Peyer's patch (tissue), 4 donors: ENCODE data around the gene MRLN. TPM values are rescaled to one million over a fixed set of nuclear protein-coding genes. Genes with fewer than 3 reads are reported as not detected.

Experiments
- DNase-seq, 3 donors: peaks; one replicate each; pipeline ENCODE4 v3.0.0-alpha.2; 2017 to 2019
- H3K27ac ChIP-seq, 4 donors: fragments of 200-600 bp; sonication (generic); one replicate each; pipeline ENCODE4 v1.5.1; 2016 to 2019
- H3K27me3 ChIP-seq, 2 donors: fragments of 200-600 bp; sonication (generic); one replicate each; pipeline ENCODE4 v1.5.1; 2019
- H3K36me3 ChIP-seq, 3 donors: fragments of 200-600 bp; sonication (generic); one replicate each; pipeline ENCODE4 v1.5.1; 2016 to 2019
- H3K4me1 ChIP-seq, 4 donors: fragments of 200-600 bp; sonication (generic); one replicate each; pipeline ENCODE4 v1.5.1; 2016 to 2019
- H3K4me3 ChIP-seq, 4 donors: fragments of 200-600 bp; sonication (generic); 1 replicate in 3 of 4; 2 replicates in 1 of 4; pipeline ENCODE4 v1.5.1; 2016 to 2019; ENCODE audit warnings: mild to moderate bottlenecking in 1 of 4
- H3K9me3 ChIP-seq, 4 donors: fragments of 200-600 bp; sonication (generic); one replicate each; pipeline ENCODE4 v1.5.1; 2016 to 2019; ENCODE audit warnings: mild to moderate bottlenecking in 1 of 4
- POLR2A ChIP-seq, 2 donors: fragments of 450-650 bp; IDR thresholded peaks; one replicate each; pipeline ENCODE4 v1.5.1; 2017; ENCODE audit warnings: antibody characterized with exemption in 2 of 2, mild to moderate bottlenecking in 2 of 2, moderate library complexity in 2 of 2
- total RNA-seq, 4 donors: library from RNA; depleted of rRNA; stranded (reverse); fragments of >200 nt; gene quantifications; one replicate each; pipeline ENCODE4 v1.1.0, GENCODE V29; 2016
- TF ChIP-seq, protein P1 (sequence below), 6 experiments: fragments of 450-650 bp in 4 of 6; fragments of 200-600 bp in 2 of 6; sonication (generic) in 1 of 6; IDR thresholded peaks; one replicate each; pipeline ENCODE4 v1.5.1; 2017 to 2019; ENCODE audit warnings: antibody characterized with exemption in 6 of 6, mild to moderate bottlenecking in 3 of 6, moderate library complexity in 1 of 6

MRLN gene
- total RNA-seq, 4 donors from 2014 or later: not detected

GRCh38 chr10:59770689-59771088 lies 17.4 kb upstream of the MRLN start:
- Histone ChIP-seq H3K4me3 (no peak overlapping the region), H3K4me1 (no peaks in the 10 kb centered on the region), H3K36me3 (no peaks in the 10 kb centered on the region), H3K27ac (no peak overlapping the region), H3K27me3 (no peaks in the 10 kb centered on the region), H3K9me3 (no peaks in the 10 kb centered on the region)
- no peak for DNase-seq
- TF ChIP-seq, protein P1, sequence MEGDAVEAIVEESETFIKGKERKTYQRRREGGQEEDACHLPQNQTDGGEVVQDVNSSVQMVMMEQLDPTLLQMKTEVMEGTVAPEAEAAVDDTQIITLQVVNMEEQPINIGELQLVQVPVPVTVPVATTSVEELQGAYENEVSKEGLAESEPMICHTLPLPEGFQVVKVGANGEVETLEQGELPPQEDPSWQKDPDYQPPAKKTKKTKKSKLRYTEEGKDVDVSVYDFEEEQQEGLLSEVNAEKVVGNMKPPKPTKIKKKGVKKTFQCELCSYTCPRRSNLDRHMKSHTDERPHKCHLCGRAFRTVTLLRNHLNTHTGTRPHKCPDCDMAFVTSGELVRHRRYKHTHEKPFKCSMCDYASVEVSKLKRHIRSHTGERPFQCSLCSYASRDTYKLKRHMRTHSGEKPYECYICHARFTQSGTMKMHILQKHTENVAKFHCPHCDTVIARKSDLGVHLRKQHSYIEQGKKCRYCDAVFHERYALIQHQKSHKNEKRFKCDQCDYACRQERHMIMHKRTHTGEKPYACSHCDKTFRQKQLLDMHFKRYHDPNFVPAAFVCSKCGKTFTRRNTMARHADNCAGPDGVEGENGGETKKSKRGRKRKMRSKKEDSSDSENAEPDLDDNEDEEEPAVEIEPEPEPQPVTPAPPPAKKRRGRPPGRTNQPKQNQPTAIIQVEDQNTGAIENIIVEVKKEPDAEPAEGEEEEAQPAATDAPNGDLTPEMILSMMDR (IDR thresholded peaks at IDR 0.05): no peak
- TF ChIP-seq POLR2A (IDR thresholded peaks at IDR 0.05): no peak

DNA sequence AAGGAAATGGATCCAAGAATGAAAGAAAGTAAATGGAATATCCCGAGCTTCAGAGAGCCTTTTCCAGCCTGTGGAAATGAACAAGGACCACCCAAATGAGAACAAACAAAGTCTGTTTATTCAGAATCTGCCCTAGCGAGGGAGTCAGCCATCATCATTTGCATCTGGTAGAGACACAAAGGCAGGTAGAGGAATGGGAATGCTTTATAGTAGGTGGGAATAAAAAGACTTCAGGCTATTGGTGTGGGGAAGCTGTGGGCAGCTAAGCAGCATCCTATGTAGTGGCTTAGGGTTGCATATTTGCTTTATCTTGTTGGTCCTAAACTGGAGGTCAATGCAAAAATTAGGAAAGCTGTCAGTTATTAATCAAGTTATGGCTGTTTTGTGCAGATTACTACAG lies 9.2 kb upstream of the MRLN start:
- no peaks in the 10 kb centered on the region for H3K36me3 ChIP-seq
- no peak overlapping the region for H3K4me3 ChIP-seq
- H3K27ac ChIP-seq: no peak overlapping the region
- no peaks in the 10 kb centered on the region for H3K27me3 ChIP-seq
- TF ChIP-seq, protein P1 (IDR thresholded peaks at IDR 0.05): no peak
- TF ChIP-seq POLR2A (IDR thresholded peaks at IDR 0.05): no peak
- no peaks in the 10 kb centered on the region for H3K9me3 ChIP-seq
- no peak for DNase-seq
- H3K4me1 ChIP-seq: no peaks in the 10 kb centered on the region

DNA sequence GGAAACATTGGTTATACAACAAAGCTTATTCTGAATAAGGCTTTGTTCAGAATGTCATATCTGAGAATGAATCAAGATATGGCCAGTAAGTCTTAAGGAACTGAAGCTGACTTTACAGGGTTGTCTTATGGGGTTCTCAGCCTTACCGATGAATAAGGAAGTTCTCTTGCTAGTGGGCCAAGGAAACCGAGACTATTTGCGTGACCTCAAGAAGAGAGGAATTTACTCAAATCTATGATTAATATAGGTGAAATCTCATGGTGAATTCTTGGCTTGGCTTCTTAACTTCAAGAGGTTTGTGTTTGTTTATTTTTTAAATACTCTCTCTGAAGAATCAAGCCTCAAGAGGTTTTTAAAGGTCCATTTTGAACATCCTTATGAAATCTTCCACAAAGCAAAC lies 4.7 kb upstream of the MRLN start:
- no peaks in the 10 kb centered on the region for H3K27me3 ChIP-seq
- no peaks in the 10 kb centered on the region for H3K36me3 ChIP-seq
- H3K4me3 ChIP-seq: no peak overlapping the region
- DNase-seq: no peak
- no peaks in the 10 kb centered on the region for H3K9me3 ChIP-seq
- TF ChIP-seq POLR2A (IDR thresholded peaks at IDR 0.05): no peak
- TF ChIP-seq, protein P1 (IDR thresholded peaks at IDR 0.05): no peak
- H3K27ac ChIP-seq: no peak overlapping the region
- no peaks in the 10 kb centered on the region for H3K4me1 ChIP-seq

DNA sequence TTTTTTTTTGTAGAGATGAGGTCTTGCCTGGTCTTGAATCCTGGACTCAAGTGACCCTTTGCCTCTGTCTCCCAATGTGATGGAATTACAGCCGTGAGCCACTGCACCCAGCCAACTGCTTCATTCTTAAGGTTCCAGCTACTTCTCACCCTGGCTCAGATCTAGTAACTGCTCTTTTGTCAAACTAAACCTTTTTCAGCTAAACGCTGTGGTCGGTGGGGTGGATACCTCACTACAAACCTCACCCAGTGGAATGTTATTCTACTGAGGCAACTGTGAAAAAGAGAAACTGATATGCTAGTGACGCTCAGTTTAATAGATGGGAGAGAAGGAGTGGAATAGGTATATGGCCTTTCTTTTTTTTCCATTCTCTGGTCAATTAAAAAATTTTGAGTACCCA lies 1.7 kb upstream of the MRLN start:
- no peak for DNase-seq
- Histone ChIP-seq H3K4me3 (no peak overlapping the region), H3K36me3 (no peaks in the 10 kb centered on the region), H3K27me3 (no peaks in the 10 kb centered on the region), H3K9me3 (no peaks in the 10 kb centered on the region), H3K27ac (no peak overlapping the region), H3K4me1 (no peaks in the 10 kb centered on the region)
- TF ChIP-seq POLR2A (IDR thresholded peaks at IDR 0.05): no peak
- TF ChIP-seq, protein P1 (IDR thresholded peaks at IDR 0.05): no peak

DNA sequence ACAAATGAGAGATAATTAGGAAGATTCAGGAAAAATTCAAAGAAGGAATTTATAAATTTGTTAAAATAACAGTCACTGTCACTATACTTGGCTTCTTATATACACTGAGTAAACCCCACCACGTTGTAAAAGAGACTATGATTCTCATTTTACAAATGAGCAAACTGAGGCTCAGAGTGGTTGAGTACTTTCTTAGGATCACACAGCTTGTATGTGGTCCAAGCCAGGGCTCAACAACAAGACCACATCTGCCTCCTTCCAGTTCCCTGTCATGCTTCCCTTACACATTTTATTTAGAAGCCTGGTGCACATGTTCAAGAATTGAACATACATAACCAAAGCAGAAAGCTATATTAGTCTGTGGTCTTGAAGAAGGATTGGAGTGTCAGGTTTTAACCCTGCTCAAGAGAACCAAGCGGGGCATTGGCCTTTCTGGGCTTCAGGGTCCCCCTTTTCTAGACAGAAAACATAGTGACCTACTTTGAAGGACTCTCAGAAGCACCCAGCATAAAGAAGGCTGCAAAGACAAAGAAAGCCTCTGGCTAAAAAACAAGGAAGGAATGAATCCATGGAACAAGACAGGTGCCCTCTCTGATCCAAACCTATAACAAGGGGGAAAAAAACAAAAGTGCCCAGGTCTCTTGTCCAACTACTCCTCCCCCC lies 846 bp downstream of the MRLN start:
- no peak overlapping the region for H3K4me3 ChIP-seq
- H3K27ac ChIP-seq: no peak overlapping the region
- H3K9me3 ChIP-seq: no peaks in the 10 kb centered on the region
- DNase-seq: no peak
- no peaks in the 10 kb centered on the region for H3K27me3 ChIP-seq
- H3K36me3 ChIP-seq: no peaks in the 10 kb centered on the region
- no peaks in the 10 kb centered on the region for H3K4me1 ChIP-seq
- no peak for TF ChIP-seq POLR2A (IDR thresholded peaks at IDR 0.05)
- TF ChIP-seq, protein P1 (IDR thresholded peaks at IDR 0.05): no peak
